CD4-positive, alpha-beta memory T cell (primary cell): Measurements from ENCODE around the gene CNNM3. TPM values are rescaled to one million over a fixed set of nuclear protein-coding genes. Genes with fewer than 3 reads are reported as not detected.
"Not testable (repeated sequence)": the region's sequence is repeated elsewhere in the genome, so short reads cannot be mapped to it uniquely, and the experiment has no call there.

ENCODE experiments used
- CTCF ChIA-PET: fragments of 350-600 bp; sonication (Branson Sonifier 250); formaldehyde crosslinking; loops from one replicate; lab custom pipeline; 2021; ENCODE audit warnings: inconsistent platforms; ENCODE audit not compliant: partially characterized antibody; lab: Charles Lee
- POLR2A ChIA-PET: fragments of 350-600 bp; sonication (Branson Sonifier 250); formaldehyde crosslinking; loops from one replicate; lab custom pipeline; 2021; ENCODE audit not compliant: partially characterized antibody; lab: Charles Lee
- DNase-seq, 5 donors: peaks; one replicate each; pipeline versions ENCODE4 v3.0.0 to v3.0.0-alpha.2; 2020 to 2022; ENCODE audit warnings: mixed read lengths in 1 of 5
- H3K27ac ChIP-seq: one replicate; pipeline ENCODE4 v1.7.0; 2013; ENCODE audit warnings: low read depth, low read length
- H3K27me3 ChIP-seq: 2 replicates; pipeline ENCODE4 v1.7.0; 2013; ENCODE audit warnings: mild to moderate bottlenecking, low read length, moderate library complexity; ENCODE audit not compliant: insufficient read depth
- H3K36me3 ChIP-seq: 2 replicates; pipeline ENCODE4 v1.7.0; 2013; ENCODE audit warnings: mild to moderate bottlenecking, low read length, moderate library complexity; ENCODE audit not compliant: insufficient read depth
- H3K4me1 ChIP-seq: 2 replicates; pipeline ENCODE4 v1.7.0; 2013; ENCODE audit warnings: mild to moderate bottlenecking, low read length, moderate library complexity; ENCODE audit not compliant: insufficient read depth
- H3K4me3 ChIP-seq, 2 donors: one replicate each; pipeline ENCODE4 v1.7.0; 2013; ENCODE audit warnings: low read length in 2 of 2, mild to moderate bottlenecking in 1 of 2
- H3K9me3 ChIP-seq, 2 donors: one replicate each; pipeline ENCODE4 v1.7.0; 2013; ENCODE audit warnings: low read length in 2 of 2, control low read depth in 1 of 2; ENCODE audit not compliant: control insufficient read depth in 1 of 2
- H3K27ac Mint-ChIP-seq, 7 donors: one replicate each; pipeline ENCODE4 v1.8.0; 2020 to 2021; ENCODE audit warnings: mixed read lengths in 7 of 7, mild to moderate bottlenecking in 6 of 7, inconsistent platforms in 3 of 7, moderate library complexity in 3 of 7
- H3K27me3 Mint-ChIP-seq, 2 donors: one replicate each; pipeline ENCODE4 v1.8.0; 2020 to 2021; ENCODE audit warnings: mixed read lengths in 2 of 2
- H3K36me3 Mint-ChIP-seq, 2 donors: one replicate each; pipeline ENCODE4 v1.8.0; 2020 to 2021; ENCODE audit warnings: mixed read lengths in 2 of 2, inconsistent platforms in 1 of 2, mild to moderate bottlenecking in 1 of 2
- H3K4me1 Mint-ChIP-seq, 4 donors: one replicate each; pipeline ENCODE4 v1.8.0; 2020 to 2021; ENCODE audit warnings: mixed read lengths in 4 of 4, mild to moderate bottlenecking in 1 of 4
- H3K4me3 Mint-ChIP-seq, 8 donors: one replicate each; pipeline ENCODE4 v1.8.0; 2020 to 2021; ENCODE audit warnings: mixed read lengths in 8 of 8, mild to moderate bottlenecking in 7 of 8, moderate library complexity in 6 of 8, inconsistent platforms in 3 of 8
- H3K9me3 Mint-ChIP-seq, 8 donors: one replicate each; pipeline ENCODE4 v1.8.0; 2020 to 2021; ENCODE audit warnings: mixed read lengths in 8 of 8, mild to moderate bottlenecking in 5 of 8, inconsistent platforms in 3 of 8, moderate library complexity in 1 of 8
- intact Hi-C: fragments of 100-400 bp; cut with micrococcal nuclease; formaldehyde crosslinking; loops from one replicate; pipeline ENCODE4 v1.15.1; 2023
- polyA plus RNA-seq, 2 donors: library from polyadenylated mRNA; unstranded; fragments of 300-500 nt; fragmentation: Illumina TruSeq; gene quantifications; one replicate each; pipeline ENCODE4 v1.2.3, GENCODE V29; 2021
- total RNA-seq, 2 experiments: library from RNA; stranded (reverse); gene quantifications; one replicate each; pipeline ENCODE4 v1.2.3, GENCODE V29; 2021

Gene CNNM3
- total and polyA plus RNA-seq, 4 experiments from 2014 or later, result 3.7 to 57.4 (median 34.1) TPM

DNA sequence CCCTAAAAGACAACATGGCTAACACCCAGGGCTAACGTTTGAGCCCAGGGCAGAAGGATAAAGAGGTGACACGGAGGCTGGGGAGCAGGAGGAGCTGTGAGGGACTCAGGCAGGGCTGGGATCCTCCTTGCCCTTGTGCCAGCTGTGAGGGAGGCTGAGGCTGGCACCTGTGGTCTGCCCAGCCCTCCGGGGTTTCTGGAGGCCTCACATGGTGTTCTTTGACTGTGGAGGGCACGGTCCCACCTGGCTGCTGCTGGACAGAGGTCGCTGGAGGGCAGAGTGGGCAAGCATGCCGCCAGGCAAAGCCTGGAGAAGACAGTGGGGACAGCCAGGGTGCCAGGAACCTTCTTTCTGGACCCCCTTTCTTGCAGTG lies 26.8 kb upstream of the CNNM3 start:
- POLR2A ChIA-PET, result no interaction called here
- Mint-ChIP-seq H3K4me1 (peaks cover 0 to 4% (median 1%) of the 10 kb centered on the region in 4 donors), H3K27ac (peak overlapping the region in 1 of 7 donors; percentile 53), H3K27me3 (no peaks in the 10 kb centered on the region), H3K4me3 (no peak overlapping the region), H3K9me3 (peaks cover 0 to 3% (median 0%) of the 10 kb centered on the region in 8 donors), H3K36me3 (no peaks in the 10 kb centered on the region)
- Histone ChIP-seq H3K27me3 (no peaks in the 10 kb centered on the region), H3K27ac (no peak overlapping the region), H3K9me3 (no peaks in the 10 kb centered on the region), H3K4me3 (no peak overlapping the region), H3K4me1 (no peaks in the 10 kb centered on the region), H3K36me3 (no peaks in the 10 kb centered on the region)
- CTCF ChIA-PET, result interaction anchor here (1.0 kb wide), 1 partner anchor 11 kb away, joined by 3 read pairs; no protein-coding TSS in a partner anchor
- no peak for DNase-seq
- intact Hi-C loops, result no loop called here

DNA sequence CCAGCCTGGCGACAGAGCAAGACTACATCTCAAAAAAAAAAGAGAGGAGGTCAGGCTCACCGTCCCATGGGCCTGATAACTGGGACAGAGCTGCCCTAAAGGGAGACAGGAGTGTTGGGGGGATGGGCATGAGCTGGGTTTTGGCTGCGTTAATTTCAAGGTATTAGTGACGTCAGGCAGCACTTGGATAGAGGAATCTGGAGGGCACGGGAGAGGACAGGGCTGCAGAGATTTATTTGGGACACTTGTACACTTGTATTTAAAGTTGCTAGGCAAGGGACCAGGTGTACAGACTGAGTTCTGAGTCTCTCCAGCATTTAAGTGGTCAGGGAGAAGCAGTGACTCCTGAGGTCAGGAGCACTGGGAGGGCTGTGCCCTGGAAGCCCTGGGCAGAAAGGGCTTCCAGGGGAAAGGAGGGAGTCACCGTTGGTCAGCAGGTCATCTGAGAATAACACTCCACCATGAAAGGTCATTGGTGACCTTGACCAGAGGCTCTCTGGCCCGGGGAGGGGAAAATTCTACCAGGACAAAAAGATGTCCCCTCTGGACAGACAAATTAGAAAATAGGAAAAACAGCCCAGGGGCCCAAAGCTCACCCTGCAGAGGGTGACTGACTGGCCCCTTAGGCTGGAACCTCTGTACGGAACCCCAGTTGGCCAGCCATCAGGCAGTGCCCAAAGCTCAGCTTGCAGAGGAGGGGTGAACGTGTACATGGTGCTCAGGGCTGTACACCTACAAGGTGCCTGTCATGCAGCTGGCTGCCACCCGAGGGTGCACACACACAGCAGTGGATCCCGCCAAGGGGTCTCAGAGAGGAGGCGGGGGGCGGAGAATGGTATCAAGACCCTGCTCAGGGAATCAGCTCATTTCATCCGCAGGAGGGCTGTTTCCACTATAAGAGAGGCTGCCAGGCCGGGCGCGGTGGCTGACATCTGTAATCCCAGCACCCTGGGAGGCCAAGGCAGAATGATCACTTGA lies 23.0 kb upstream of the CNNM3 start:
- peak overlapping the region in 4 of 7 donors; percentile 5 to 68 (median 42) for H3K27ac Mint-ChIP-seq
- H3K4me1 Mint-ChIP-seq, result peaks cover 0 to 4% (median under 1%) of the 10 kb centered on the region in 4 donors
- no peaks in the 10 kb centered on the region for H3K27me3 Mint-ChIP-seq
- Histone ChIP-seq H3K27me3 (no peaks in the 10 kb centered on the region), H3K4me3 (no peak overlapping the region), H3K9me3 (no peaks in the 10 kb centered on the region), H3K36me3 (no peaks in the 10 kb centered on the region), H3K27ac (no peak overlapping the region), H3K4me1 (no peaks in the 10 kb centered on the region)
- POLR2A ChIA-PET, result no interaction called here
- peaks cover 0 to 6% of the 10 kb centered on the region in 2 donors for H3K36me3 Mint-ChIP-seq
- H3K4me3 Mint-ChIP-seq, result no peak overlapping the region
- no peak for DNase-seq
- CTCF ChIA-PET, result interaction anchor here (3.5 kb wide), 1 partner anchor 30 kb away, joined by 21 read pairs; no protein-coding TSS in a partner anchor
- H3K9me3 Mint-ChIP-seq, result peaks cover 0 to 3% (median 0%) of the 10 kb centered on the region in 8 donors
- intact Hi-C loops, result no loop called here

- Mint-ChIP-seq H3K4me3 (no peak overlapping the region), H3K4me1 (no peaks in the 10 kb centered on the region), H3K36me3 (peaks cover 8 to 18% of the 10 kb centered on the region in 2 donors), H3K27ac (no peak overlapping the region), H3K27me3 (no peaks in the 10 kb centered on the region), H3K9me3 (no peaks in the 10 kb centered on the region)
- no peak for DNase-seq
- Histone ChIP-seq H3K27me3 (no peaks in the 10 kb centered on the region), H3K4me3 (no peak overlapping the region), H3K9me3 (no peaks in the 10 kb centered on the region), H3K4me1 (no peaks in the 10 kb centered on the region), H3K36me3 (no peaks in the 10 kb centered on the region), H3K27ac (no peak overlapping the region)
- ChIA-PET POLR2A (no interaction called here), CTCF (no interaction called here)
- intact Hi-C loops, result no loop called here
Observed at GRCh38 chr2:96795076-96795475, 21.0 kb upstream of the CNNM3 start.

DNA sequence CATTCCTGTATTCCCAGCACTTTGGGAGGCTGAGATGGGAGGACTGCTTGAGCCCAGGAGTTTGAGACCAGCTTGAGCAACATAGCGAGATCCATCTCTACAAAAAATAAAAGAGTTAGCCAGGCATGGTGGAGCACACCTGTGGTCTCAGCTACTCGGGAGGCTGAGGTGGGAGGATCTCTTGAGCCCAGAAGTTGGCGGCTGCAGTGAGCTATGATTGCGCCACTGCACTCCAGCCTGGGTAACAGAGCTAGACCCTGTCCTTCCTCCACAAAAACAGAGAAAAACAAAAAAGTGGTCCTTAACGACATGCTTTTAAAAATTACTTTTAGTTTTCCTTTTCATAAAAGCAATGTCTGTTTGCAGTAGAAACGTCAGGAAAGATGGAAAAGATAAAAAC lies 19.6 kb upstream of the CNNM3 start:
- H3K27ac ChIP-seq, H3K9me3 Mint-ChIP-seq, H3K27me3 Mint-ChIP-seq, H3K4me3 ChIP-seq, H3K27me3 ChIP-seq, H3K4me1 Mint-ChIP-seq, H3K9me3 ChIP-seq, H3K36me3 ChIP-seq, intact Hi-C loops, POLR2A ChIA-PET, H3K4me3 Mint-ChIP-seq, DNase-seq, H3K4me1 ChIP-seq: not testable (repeated sequence)
- CTCF ChIA-PET, result interaction anchor here (0.7 kb wide), 1 partner anchor 42 kb away, joined by 3 read pairs; no protein-coding TSS in a partner anchor
- peaks cover 8 to 18% of the 10 kb centered on the region in 2 donors for H3K36me3 Mint-ChIP-seq
- H3K27ac Mint-ChIP-seq, result peak overlapping the region in 1 of 7 donors; percentile 42

DNA sequence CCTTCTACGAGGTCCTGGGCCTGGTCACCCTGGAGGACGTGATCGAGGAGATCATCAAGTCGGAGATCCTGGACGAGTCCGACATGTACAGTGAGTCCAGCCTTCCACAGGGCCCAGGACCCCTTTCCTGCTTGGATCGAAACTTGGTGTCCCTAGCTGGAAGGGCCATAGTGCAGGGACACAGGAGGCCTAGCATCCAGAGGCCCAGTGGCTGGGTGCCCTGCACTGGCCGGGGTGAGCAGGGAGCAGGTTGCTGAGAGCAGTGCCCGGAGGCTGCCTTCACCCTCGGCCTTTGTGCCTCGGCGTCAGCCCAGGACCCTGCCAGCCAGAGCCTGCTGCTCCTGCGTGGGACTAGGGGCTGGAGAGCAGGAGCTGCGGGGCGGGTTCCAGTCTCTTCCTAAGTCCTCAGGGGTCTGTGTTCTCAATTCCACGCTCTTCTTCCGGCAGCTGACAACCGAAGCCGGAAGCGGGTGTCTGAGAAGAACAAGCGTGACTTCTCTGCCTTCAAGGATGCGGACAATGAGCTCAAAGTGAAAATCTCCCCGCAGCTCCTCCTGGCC lies 18.9 kb upstream of the CNNM3 start:
- no peak for DNase-seq
- Mint-ChIP-seq H3K9me3 (no peaks in the 10 kb centered on the region), H3K4me3 (no peak overlapping the region), H3K27ac (peak overlapping the region in 1 of 7 donors; percentile 16), H3K4me1 (no peaks in the 10 kb centered on the region), H3K27me3 (no peaks in the 10 kb centered on the region), H3K36me3 (peaks cover 8 to 18% of the 10 kb centered on the region in 2 donors)
- H3K4me1 ChIP-seq, result peaks cover 16% of the 10 kb centered on the region
- H3K27me3 ChIP-seq, result no peaks in the 10 kb centered on the region
- intact Hi-C loops, result no loop called here
- no peaks in the 10 kb centered on the region for H3K9me3 ChIP-seq
- no peak overlapping the region for H3K4me3 ChIP-seq
- no peaks in the 10 kb centered on the region for H3K36me3 ChIP-seq
- POLR2A ChIA-PET, result no interaction called here
- no peak overlapping the region for H3K27ac ChIP-seq
- CTCF ChIA-PET, result no interaction called here

DNA sequence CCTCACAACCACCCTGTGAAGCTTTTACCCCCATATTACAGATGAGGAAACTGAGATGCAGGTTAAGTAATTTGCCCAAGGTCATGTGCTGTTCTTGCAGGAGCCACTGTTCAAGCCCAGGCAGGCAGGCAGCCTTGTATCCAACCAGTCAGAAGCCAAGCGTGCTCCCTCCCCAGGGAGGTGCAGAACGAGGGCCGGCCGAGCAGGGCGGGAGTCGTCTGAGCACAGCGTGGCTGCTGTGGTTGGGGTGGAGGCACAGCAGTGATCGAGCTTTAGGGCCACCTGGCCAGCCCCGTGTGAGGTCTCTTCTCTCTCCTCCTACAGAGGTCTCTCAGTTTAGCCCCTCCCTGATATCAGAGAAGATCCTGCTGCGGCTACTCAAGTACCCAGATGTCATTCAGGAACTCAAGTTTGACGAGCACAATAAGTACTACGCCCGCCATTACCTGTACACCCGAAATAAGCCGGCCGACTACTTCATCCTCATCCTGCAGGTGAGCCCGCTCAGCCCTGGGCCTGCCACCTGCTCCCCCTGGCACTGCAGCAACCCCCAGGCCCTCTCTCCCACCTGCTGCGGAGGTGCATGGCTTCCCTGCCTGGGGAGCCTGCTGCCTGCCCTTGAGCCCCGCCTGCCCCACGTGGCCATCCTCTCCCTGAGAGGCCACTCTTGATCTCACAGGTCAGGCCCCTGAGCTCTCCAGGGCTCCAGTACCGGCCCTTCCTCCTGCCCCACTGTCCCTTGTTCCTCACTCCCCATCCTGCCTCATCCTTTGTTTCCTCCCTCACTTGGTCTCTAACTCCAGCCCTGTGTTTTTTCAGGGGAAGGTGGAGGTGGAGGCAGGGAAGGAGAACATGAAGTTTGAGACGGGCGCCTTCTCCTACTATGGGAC lies 17.1 kb upstream of the CNNM3 start:
- H3K4me3 Mint-ChIP-seq, result no peak overlapping the region
- Histone ChIP-seq H3K36me3 (no peaks in the 10 kb centered on the region), H3K27me3 (no peaks in the 10 kb centered on the region), H3K4me3 (no peak overlapping the region), H3K4me1 (peaks cover 25% of the 10 kb centered on the region), H3K27ac (no peak overlapping the region), H3K9me3 (no peaks in the 10 kb centered on the region)
- POLR2A ChIA-PET, result no interaction called here
- no peak for DNase-seq
- peak overlapping the region in 2 of 7 donors; percentile 40 to 74 for H3K27ac Mint-ChIP-seq
- peaks cover 8 to 18% of the 10 kb centered on the region in 2 donors for H3K36me3 Mint-ChIP-seq
- intact Hi-C loops, result no loop called here
- H3K27me3 Mint-ChIP-seq, result no peaks in the 10 kb centered on the region
- CTCF ChIA-PET, result interaction anchor here (0.8 to 2.5 kb wide), 11 partner anchors 10 to 37 kb away, joined by 3 to 9 read pairs (median 4); no protein-coding TSS in a partner anchor
- H3K9me3 Mint-ChIP-seq, result no peaks in the 10 kb centered on the region
- peaks cover 0 to 4% (median 0%) of the 10 kb centered on the region in 4 donors for H3K4me1 Mint-ChIP-seq
